HEK293 (cell line): ENCODE data around the gene ICE1.

Source experiments
- CTCF ChIA-PET: fragments of 350-600 bp; formaldehyde crosslinking; extraction: SDS; loops from one replicate; lab custom pipeline; 2021; ENCODE audit warnings: antibody characterized with exemption; lab: Yijun Ruan, JAX
- POLR2A ChIA-PET: fragments of 300-600 bp; formaldehyde crosslinking; extraction: SDS; loops from one replicate; lab custom pipeline; 2020; ENCODE audit warnings: antibody characterized with exemption, inconsistent platforms; lab: Yijun Ruan, JAX
- H3K27ac ChIP-seq: fragments of 200-500 bp; sonication (Bioruptor generic); 2 replicates; pipeline ENCODE4 v1.5.1; 2014; ENCODE audit warnings: low read depth, low read length, control low read depth, inconsistent platforms; ENCODE audit errors: extremely low read depth
- H3K36me3 ChIP-seq, 2 experiments: fragments of 200-500 bp in 1 of 2; sonication (Bioruptor generic) in 1 of 2; 1 replicate in 1 of 2; 2 replicates in 1 of 2; pipeline ENCODE4 v1.5.1; 2014 to 2017; ENCODE audit warnings: inconsistent platforms in 2 of 2, low read length in 2 of 2; ENCODE audit not compliant: control insufficient read depth in 2 of 2, insufficient read depth in 1 of 2
- H3K4me1 ChIP-seq: fragments of 200-500 bp; sonication (Bioruptor generic); 2 replicates; pipeline ENCODE4 v1.5.1; 2014; ENCODE audit warnings: mild to moderate bottlenecking, low read length, inconsistent platforms; ENCODE audit not compliant: control insufficient read depth, insufficient read depth
- H3K4me3 ChIP-seq: 2 replicates; pipeline ENCODE4 v1.5.1; 2011; ENCODE audit warnings: low read depth, mild to moderate bottlenecking, control low read depth, low read length, moderate library complexity
- H3K9me3 ChIP-seq: fragments of 200-500 bp; sonication (Bioruptor generic); 2 replicates; pipeline ENCODE4 v1.5.1; 2014; ENCODE audit warnings: low read depth, low read length, inconsistent platforms; ENCODE audit not compliant: control insufficient read depth, insufficient read depth
- ATF2 ChIP-seq: fragments of 450-650 bp; formaldehyde crosslinking; IDR thresholded peaks from 2 replicates; pipeline ENCODE4 v1.5.1; 2016; ENCODE audit warnings: missing biosample characterization, missing genetic modification characterization, low read depth
- BCL6B ChIP-seq: fragments of 450-650 bp; formaldehyde crosslinking; IDR thresholded peaks from 2 replicates; pipeline ENCODE4 v1.5.1; 2017; ENCODE audit warnings: missing biosample characterization, missing genetic modification characterization
- MZF1 ChIP-seq: fragments of 450-650 bp; formaldehyde crosslinking; IDR thresholded peaks from 2 replicates; pipeline ENCODE4 v1.5.1; 2017; ENCODE audit warnings: missing biosample characterization, missing genetic modification characterization, borderline replicate concordance
- PRDM4 ChIP-seq: fragments of 450-650 bp; formaldehyde crosslinking; IDR thresholded peaks from 2 replicates; pipeline ENCODE4 v1.5.1; 2017; ENCODE audit warnings: missing biosample characterization, missing genetic modification characterization
- ZNF114 ChIP-seq: fragments of 450-650 bp; formaldehyde crosslinking; IDR thresholded peaks from 2 replicates; pipeline ENCODE4 v1.5.0; 2017; ENCODE audit warnings: missing biosample characterization, missing genetic modification characterization
- ZNF157 ChIP-seq: fragments of 450-650 bp; formaldehyde crosslinking; IDR thresholded peaks from 2 replicates; pipeline ENCODE4 v1.5.1; 2016; ENCODE audit warnings: missing biosample characterization, missing genetic modification characterization
- ZNF174 ChIP-seq: fragments of 450-650 bp; formaldehyde crosslinking; IDR thresholded peaks from 2 replicates; pipeline ENCODE4 v1.5.0; 2017; ENCODE audit warnings: missing biosample characterization, mild to moderate bottlenecking, missing genetic modification characterization
- ZNF18 ChIP-seq: fragments of 450-650 bp; formaldehyde crosslinking; IDR thresholded peaks from 2 replicates; pipeline ENCODE4 v1.5.1; 2016; ENCODE audit warnings: missing biosample characterization, missing genetic modification characterization
- ZNF248 ChIP-seq: fragments of 450-650 bp; formaldehyde crosslinking; IDR thresholded peaks from 2 replicates; pipeline ENCODE4 v1.5.1; 2017; ENCODE audit warnings: missing biosample characterization, missing genetic modification characterization
- ZNF501 ChIP-seq: fragments of 450-650 bp; formaldehyde crosslinking; IDR thresholded peaks from 2 replicates; pipeline ENCODE4 v1.5.1; 2016; ENCODE audit warnings: missing biosample characterization, missing genetic modification characterization
- ZNF626 ChIP-seq: fragments of 450-650 bp; sonication (Bioruptor Pico); formaldehyde crosslinking; IDR thresholded peaks from 2 replicates; pipeline ENCODE4 v1.5.1; 2018; ENCODE audit warnings: missing biosample characterization, missing genetic modification characterization, inconsistent platforms
- ZNF654 ChIP-seq: fragments of 450-650 bp; formaldehyde crosslinking; IDR thresholded peaks from 2 replicates; pipeline ENCODE4 v1.5.1; 2016; ENCODE audit warnings: low read depth, missing biosample characterization, missing genetic modification characterization
- ZNF658 ChIP-seq: fragments of 450-650 bp; formaldehyde crosslinking; IDR thresholded peaks from 2 replicates; pipeline ENCODE4; 2016; ENCODE audit warnings: missing biosample characterization, missing genetic modification characterization
- ZNF837 ChIP-seq: fragments of 450-650 bp; formaldehyde crosslinking; IDR thresholded peaks from 2 replicates; pipeline ENCODE4 v1.5.1; 2016; ENCODE audit warnings: missing biosample characterization, missing genetic modification characterization
- ZSCAN18 ChIP-seq: fragments of 450-650 bp; formaldehyde crosslinking; IDR thresholded peaks from 2 replicates; pipeline ENCODE4 v1.5.1; 2016; ENCODE audit warnings: missing biosample characterization, missing genetic modification characterization

Gene ICE1

GRCh38 chr5:5461012-5461411 is 38.5 kb downstream of the ICE1 start:
- TF ChIP-seq ZSCAN18 (tag by site-specific recombination) (no peak), ZNF654 (tag by site-specific recombination) (no peak), ZNF626 (no peak), PRDM4 (tag by site-specific recombination) (no peak), ZNF658 (tag by site-specific recombination) (no peak), ZNF174 (tag by site-specific recombination) (no peak), ZNF157 (no peak)
- Histone ChIP-seq H3K36me3 (peaks cover 59 to 88% of the 10 kb centered on the region in 2 experiments), H3K9me3 (no peaks in the 10 kb centered on the region), H3K27ac (no peak overlapping the region), H3K4me1 (no peaks in the 10 kb centered on the region), H3K4me3 (no peak overlapping the region)
- ChIA-PET POLR2A (no interaction called here), CTCF (no interaction called here)

GRCh38 chr5:5464036-5464715 is 41.7 kb downstream of the ICE1 start:
- Histone ChIP-seq H3K4me3 (no peak overlapping the region), H3K4me1 (no peaks in the 10 kb centered on the region), H3K27ac (no peak overlapping the region), H3K9me3 (no peaks in the 10 kb centered on the region), H3K36me3 (peaks cover 45 to 82% of the 10 kb centered on the region in 2 experiments)
- TF ChIP-seq ZNF248 (no peak), BCL6B (tag by site-specific recombination) (no peak)
- POLR2A ChIA-PET, result no interaction called here
- CTCF ChIA-PET, result no interaction called here

GRCh38 chr5:5466227-5466626 is 43.8 kb downstream of the ICE1 start:
- no peaks in the 10 kb centered on the region for H3K4me1 ChIP-seq
- ChIA-PET CTCF (interaction anchor here (0.6 to 1.5 kb wide), 4 partner anchors 26 to 1313 kb away, joined by 3 to 5 read pairs (median 3); partner anchors contain the start of gene ICE1), POLR2A (no interaction called here)
- H3K9me3 ChIP-seq, result no peaks in the 10 kb centered on the region
- H3K4me3 ChIP-seq, result no peak overlapping the region
- peaks cover 34 to 68% of the 10 kb centered on the region in 2 experiments; a peak in 2 of 3 replicates for H3K36me3 ChIP-seq
- no peak overlapping the region for H3K27ac ChIP-seq
- no peak for TF ChIP-seq ZNF837

- CTCF ChIA-PET, result no interaction called here
- Histone ChIP-seq H3K27ac (no peak overlapping the region), H3K9me3 (no peaks in the 10 kb centered on the region), H3K36me3 (peaks cover 28 to 53% of the 10 kb centered on the region in 2 experiments; a peak in 2 of 3 replicates), H3K4me1 (no peaks in the 10 kb centered on the region), H3K4me3 (no peak overlapping the region)
- POLR2A ChIA-PET, result no interaction called here
- no peak for TF ChIP-seq ZNF248
- no peak for TF ChIP-seq ZNF501
- TF ChIP-seq MZF1 (tag by site-specific recombination), result no peak
- no peak for TF ChIP-seq ZNF18
- peak; percentile 61; the same call in 1 of the 2 replicates for TF ChIP-seq ATF2 (tag by site-specific recombination)
- TF ChIP-seq ZNF114 (tag by site-specific recombination), result no peak
These were observed 45.3 kb downstream of the ICE1 start for GRCh38 chr5:5467737-5468136.
